ENCODE measurements around the gene TAMALIN.
"Not testable (repeated sequence)": the region's sequence is repeated elsewhere in the genome, so short reads cannot be mapped to it uniquely, and the experiment has no call there.

The TAMALIN gene

GRCh38 chr12:52006726-52007157 lies at the start of gene TAMALIN:
Gene TAMALIN (plus strand): TSS chr12:52006946. CDS start chr12:52007020, 74 bp downstream.
- DNase-seq = peak; percentile 81 to 82

- DNase-seq = no peak
These were observed 48.2 kb upstream of the TAMALIN start for GRCh38 chr12:51958542-51958941.

GRCh38 chr12:51959211-51959610 lies 47.5 kb upstream of the TAMALIN start:
- no peak for DNase-seq

GRCh38 chr12:51959921-51960320 lies 46.8 kb upstream of the TAMALIN start:
- DNase-seq = no peak

GRCh38 chr12:51960488-51960887 lies 46.3 kb upstream of the TAMALIN start:
- no peak for DNase-seq

- DNase-seq = no peak
These were observed 45.9 kb upstream of the TAMALIN start for GRCh38 chr12:51960890-51961289.

GRCh38 chr12:51961834-51962233 lies 44.9 kb upstream of the TAMALIN start:
- DNase-seq = no peak

GRCh38 chr12:51962737-51963136 lies 44.0 kb upstream of the TAMALIN start:
- DNase-seq = no peak

- no peak for DNase-seq
These were observed 43.3 kb upstream of the TAMALIN start for GRCh38 chr12:51963477-51963876.

- DNase-seq = no peak
These were observed 37.1 kb upstream of the TAMALIN start for GRCh38 chr12:51969643-51970042.

- peak in 1 of 2 experiments; percentile 4 for DNase-seq
These were observed 35.7 kb upstream of the TAMALIN start for GRCh38 chr12:51970904-51971646.

- no peak for DNase-seq
These were observed 34.9 kb upstream of the TAMALIN start for GRCh38 chr12:51971679-51972421.

GRCh38 chr12:51972422-51972812 lies 34.3 kb upstream of the TAMALIN start:
- no peak for DNase-seq

- peak; percentile 32 to 34 for DNase-seq
These were observed 33.9 kb upstream of the TAMALIN start for GRCh38 chr12:51972849-51973273.

- no peak for DNase-seq
These were observed 33.2 kb upstream of the TAMALIN start for GRCh38 chr12:51973560-51973959.

- no peak for DNase-seq
These were observed 32.1 kb upstream of the TAMALIN start for GRCh38 chr12:51974646-51975045.

GRCh38 chr12:51975196-51975595 lies 31.6 kb upstream of the TAMALIN start:
- no peak for DNase-seq

- DNase-seq = no peak
These were observed 30.2 kb upstream of the TAMALIN start for GRCh38 chr12:51976376-51977160.

- no peak for DNase-seq
These were observed 29.4 kb upstream of the TAMALIN start for GRCh38 chr12:51977320-51977753.

- DNase-seq = not testable (repeated sequence)
These were observed 27.4 kb upstream of the TAMALIN start for GRCh38 chr12:51979306-51979705.

- peak; percentile 51 to 57 for DNase-seq
These were observed 26.5 kb upstream of the TAMALIN start for GRCh38 chr12:51980051-51980808.

GRCh38 chr12:51980809-51981127 lies 26.0 kb upstream of the TAMALIN start:
- DNase-seq = no peak

- no peak for DNase-seq
These were observed 22.1 kb upstream of the TAMALIN start for GRCh38 chr12:51984657-51985056.

Measured in stimulated activated CD4-positive, alpha-beta T cell treated with anti-CD3 and anti-CD28 coated beads, Interleukin-4, amount 100 ng/mL, for 4 hours (primary cell).